Activated naive CD4-positive, alpha-beta T cell treated with anti-CD3 and anti-CD28 coated beads for 36 hours (primary cell): Measurements from ENCODE around the gene TXNDC2. TPM values are rescaled to one million over a fixed set of nuclear protein-coding genes. Genes with fewer than 3 reads are reported as not detected.
A peak's percentile ranks its signal among the peaks of the same experiment; 100 is the strongest.

Source experiments
- CTCF ChIA-PET: fragments of 350-600 bp; sonication (Branson Sonifier 250); formaldehyde crosslinking; loops from one replicate; lab custom pipeline; 2021; ENCODE audit warnings: antibody characterized with exemption; lab: Charles Lee
- DNase-seq: peaks from one replicate; pipeline ENCODE4 v3.0.0-alpha.2; 2020
- H3K27ac Mint-ChIP-seq: one replicate; pipeline ENCODE4 v1.8.0; 2021; ENCODE audit warnings: mild to moderate bottlenecking, mixed read lengths
- H3K27me3 Mint-ChIP-seq: one replicate; pipeline ENCODE4 v1.8.0; 2021; ENCODE audit warnings: low read depth, mixed read lengths
- H3K36me3 Mint-ChIP-seq: one replicate; pipeline ENCODE4 v1.8.0; 2021; ENCODE audit warnings: low read depth, mixed read lengths
- H3K4me1 Mint-ChIP-seq: one replicate; pipeline ENCODE4 v1.8.0; 2021; ENCODE audit warnings: low read depth, mixed read lengths
- H3K4me3 Mint-ChIP-seq: one replicate; pipeline ENCODE4 v1.8.0; 2021; ENCODE audit warnings: mild to moderate bottlenecking, moderate library complexity, mixed read lengths
- H3K9me3 Mint-ChIP-seq: one replicate; pipeline ENCODE4 v1.8.0; 2021; ENCODE audit warnings: mixed read lengths
- intact Hi-C: fragments of 100-400 bp; cut with micrococcal nuclease; formaldehyde crosslinking; loops from one replicate; pipeline ENCODE4 v1.15.1; 2023
- total RNA-seq, 2 experiments: library from RNA; stranded (reverse); gene quantifications; one replicate each; pipeline ENCODE4 v1.2.3, GENCODE V29; 2021

Gene TXNDC2
- total RNA-seq, 2 experiments from 2014 or later = not detected

- Mint-ChIP-seq H3K4me3 (no peak overlapping the region), H3K27me3 (no peaks in the 10 kb centered on the region), H3K9me3 (no peaks in the 10 kb centered on the region), H3K4me1 (peaks cover 43% of the 10 kb centered on the region), H3K27ac (no peak overlapping the region), H3K36me3 (peaks cover 22% of the 10 kb centered on the region)
- CTCF ChIA-PET = no interaction called here
- intact Hi-C loops = no loop called here
- no peak for DNase-seq
Measured at GRCh38 chr18:9931678-9932077, 45.9 kb downstream of the TXNDC2 start.

GRCh38 chr18:9933865-9934264 lies 48.1 kb downstream of the TXNDC2 start:
- CTCF ChIA-PET = no interaction called here
- Mint-ChIP-seq H3K36me3 (peaks cover 28% of the 10 kb centered on the region), H3K27me3 (no peaks in the 10 kb centered on the region), H3K9me3 (no peaks in the 10 kb centered on the region), H3K4me3 (no peak overlapping the region), H3K4me1 (peaks cover 26% of the 10 kb centered on the region), H3K27ac (peak overlapping the region; percentile 65)
- no peak for DNase-seq
- intact Hi-C loops = no loop called here

GRCh38 chr18:9934274-9934673 lies 48.5 kb downstream of the TXNDC2 start:
- Mint-ChIP-seq H3K27ac (peak overlapping the region; percentile 65), H3K36me3 (peaks cover 28% of the 10 kb centered on the region), H3K4me1 (peaks cover 22% of the 10 kb centered on the region), H3K27me3 (no peaks in the 10 kb centered on the region), H3K9me3 (no peaks in the 10 kb centered on the region), H3K4me3 (no peak overlapping the region)
- intact Hi-C loops = no loop called here
- DNase-seq = no peak
- CTCF ChIA-PET = no interaction called here

Other genes with a start within 250 kb of the TXNDC2 start
- gene RAB31, start 177.7 kb upstream of the TXNDC2 start, total RNA-seq = under 1 TPM; 0.38 to 0.89 TPM
- 100 to 1,000 TPM; 150 to 159 TPM for gene VAPA, start 28.0 kb downstream of the TXNDC2 start, total RNA-seq